Skeletal muscle tissue (tissue), 4 donors: ENCODE data around the gene BTN1A1. TPM values are rescaled to one million over a fixed set of nuclear protein-coding genes. Genes with fewer than 3 reads are reported as not detected.
"Not testable (repeated sequence)": the region's sequence is repeated elsewhere in the genome, so short reads cannot be mapped to it uniquely, and the experiment has no call there.

Source experiments
- H3K27ac ChIP-seq: one replicate; pipeline ENCODE4 v1.7.0; 2013; ENCODE audit warnings: mild to moderate bottlenecking, low read depth, low read length, inconsistent platforms
- H3K27me3 ChIP-seq, 3 donors: one replicate each; pipeline ENCODE4 v1.7.0; 2013; ENCODE audit warnings: low read length in 3 of 3; ENCODE audit not compliant: control insufficient read depth in 3 of 3, insufficient read depth in 3 of 3
- H3K36me3 ChIP-seq, 3 donors: one replicate each; pipeline ENCODE4 v1.7.0; 2013; ENCODE audit warnings: low read length in 3 of 3; ENCODE audit not compliant: control insufficient read depth in 3 of 3, insufficient read depth in 3 of 3
- H3K4me1 ChIP-seq, 3 donors: one replicate each; pipeline ENCODE4 v1.7.0; 2013; ENCODE audit warnings: low read length in 3 of 3, mild to moderate bottlenecking in 3 of 3; ENCODE audit not compliant: control insufficient read depth in 3 of 3, insufficient read depth in 3 of 3
- H3K4me3 ChIP-seq, 3 donors: one replicate each; pipeline ENCODE4 v1.7.0; 2013; ENCODE audit warnings: low read length in 3 of 3
- H3K9ac ChIP-seq, 3 donors: one replicate each; pipeline ENCODE4 v1.7.0; 2013; ENCODE audit warnings: low read length in 3 of 3, mild to moderate bottlenecking in 3 of 3, moderate library complexity in 2 of 3, low read depth in 1 of 3
- H3K9me3 ChIP-seq, 3 donors: one replicate each; pipeline ENCODE4 v1.7.0; 2013; ENCODE audit warnings: low read length in 3 of 3; ENCODE audit not compliant: control insufficient read depth in 3 of 3
- total RNA-seq: library from RNA; depleted of rRNA; stranded (reverse); fragments of >200 nt; gene quantifications from one replicate; pipeline ENCODE4 v1.2.3, GENCODE V29; 2014
- donor health status: Osteomylitis.

BTN1A1 gene
- total RNA-seq, 1 donor from 2014 or later: not detected

DNA sequence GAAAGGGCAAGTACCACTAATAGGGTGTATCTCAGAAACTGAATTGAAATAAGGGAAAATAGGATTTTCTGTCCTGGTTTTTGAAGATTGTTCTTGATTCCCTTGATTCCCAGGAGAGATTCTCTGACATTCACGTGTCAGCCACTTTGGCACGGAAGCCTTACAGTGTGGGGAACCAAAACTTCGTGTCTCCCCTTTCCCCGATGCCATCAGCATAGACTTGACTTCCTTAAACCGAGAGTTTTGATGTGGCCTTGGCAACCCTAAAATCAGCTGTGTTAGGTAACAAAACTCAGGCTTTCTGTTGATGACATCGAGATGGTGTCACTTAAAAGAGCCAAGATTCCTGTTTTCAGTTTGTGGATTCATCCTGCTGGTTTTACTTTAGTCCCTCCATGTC lies 45.5 kb downstream of the BTN1A1 start:
- H3K27ac ChIP-seq: no peak overlapping the region

DNA sequence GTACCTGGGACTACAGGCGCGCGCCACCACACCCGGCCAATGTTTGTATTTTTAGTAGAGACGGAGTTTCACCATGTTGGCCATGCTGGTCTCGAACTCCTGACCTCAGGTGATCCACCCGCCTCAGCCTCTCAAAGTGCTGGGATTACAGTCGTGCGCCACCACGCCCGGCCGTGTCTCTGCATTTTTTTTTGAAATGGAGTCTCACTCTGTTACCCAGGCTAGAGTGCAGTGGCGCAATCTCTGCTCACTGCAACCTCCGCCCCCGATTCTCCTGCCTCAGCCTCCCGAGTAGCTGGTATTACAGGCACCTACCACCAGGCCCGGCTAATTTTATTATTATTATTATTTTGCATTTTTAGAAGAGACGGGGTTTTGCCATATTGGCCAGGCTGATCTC lies 47.3 kb downstream of the BTN1A1 start:
- H3K27ac ChIP-seq, H3K27me3 ChIP-seq, H3K9me3 ChIP-seq, H3K4me3 ChIP-seq, H3K9ac ChIP-seq, H3K4me1 ChIP-seq: not testable (repeated sequence)
- peaks cover 5 to 11% (median 8%) of the 10 kb centered on the region in 3 donors for H3K36me3 ChIP-seq

More for the DNA sequence above, 45.5 kb downstream of the BTN1A1 start:
- Histone ChIP-seq H3K36me3 (peaks cover 7 to 11% (median 9%) of the 10 kb centered on the region in 3 donors), H3K9ac (no peak overlapping the region), H3K4me1 (no peaks in the 10 kb centered on the region), H3K9me3 (no peaks in the 10 kb centered on the region), H3K27me3 (no peaks in the 10 kb centered on the region), H3K4me3 (no peak overlapping the region)

DNA sequence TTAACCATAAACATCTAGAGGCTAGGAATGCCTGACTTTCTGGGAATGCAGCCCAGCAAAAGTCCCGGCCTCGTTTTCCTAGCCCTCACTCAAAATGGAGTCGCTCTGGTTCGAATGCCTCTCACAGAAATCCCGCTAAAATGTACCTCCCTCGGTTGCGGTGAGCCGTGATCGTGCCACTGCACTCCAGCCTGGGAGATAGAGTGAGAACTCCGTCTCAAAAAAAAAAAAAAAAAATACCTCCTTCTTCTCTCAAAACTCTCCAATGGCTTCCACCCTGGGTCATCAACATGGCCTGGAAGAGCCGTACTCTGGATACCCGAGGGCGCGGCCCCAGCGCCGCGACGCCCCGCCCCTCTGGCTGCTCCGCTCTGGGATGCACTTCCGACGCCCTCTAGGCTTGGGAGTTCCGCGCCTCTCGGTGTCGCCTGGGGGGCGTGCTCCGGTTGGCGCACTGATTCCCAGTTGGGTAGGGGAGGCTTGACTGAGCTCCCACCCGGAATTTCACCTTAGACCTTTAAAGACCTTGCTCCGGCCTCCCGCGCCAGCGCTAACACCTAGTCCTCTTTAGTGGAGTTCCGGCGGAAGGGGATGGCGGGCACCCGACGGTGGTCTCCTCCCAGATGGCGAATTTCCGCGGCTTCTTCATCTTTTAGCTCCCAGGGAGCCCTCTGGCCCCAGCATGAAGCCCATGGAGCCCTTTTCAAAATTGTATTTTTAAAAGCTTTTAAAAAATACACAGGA lies 50.3 kb downstream of the BTN1A1 start:
- Histone ChIP-seq H3K4me3 (peak overlapping the region; percentile 62 to 72 (median 69)), H3K9me3 (no peaks in the 10 kb centered on the region), H3K9ac (peak overlapping the region in 2 of 3 donors; percentile 8 to 26), H3K4me1 (peaks cover 4 to 10% (median 8%) of the 10 kb centered on the region in 3 donors), H3K27ac (no peak overlapping the region), H3K36me3 (peaks cover 0 to 5% (median 0%) of the 10 kb centered on the region in 3 donors), H3K27me3 (no peaks in the 10 kb centered on the region)

DNA sequence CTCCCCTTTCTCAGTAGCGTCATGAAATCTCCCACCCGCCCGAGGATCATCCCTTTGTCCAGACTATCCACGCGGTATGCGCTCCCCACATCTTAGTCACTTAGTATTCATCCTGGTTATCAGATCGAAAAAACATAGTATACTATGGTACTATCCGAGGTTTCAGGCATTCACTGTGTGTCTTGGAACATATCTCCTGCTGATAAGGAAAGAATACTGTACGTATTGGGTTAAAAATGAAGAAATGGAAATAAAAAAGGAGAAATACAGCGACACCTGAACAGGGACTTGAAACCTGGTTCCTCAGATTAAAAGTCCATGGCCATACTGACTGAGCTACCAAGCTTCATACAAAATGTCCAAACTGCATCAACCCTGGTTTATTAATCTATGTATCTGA lies 52.1 kb downstream of the BTN1A1 start:
- H3K27ac ChIP-seq: no peak overlapping the region
- H3K9ac ChIP-seq: no peak overlapping the region
- H3K9me3 ChIP-seq: no peaks in the 10 kb centered on the region
- no peaks in the 10 kb centered on the region for H3K36me3 ChIP-seq
- H3K4me1 ChIP-seq: peaks cover 4 to 10% (median 8%) of the 10 kb centered on the region in 3 donors
- no peaks in the 10 kb centered on the region for H3K27me3 ChIP-seq
- H3K4me3 ChIP-seq: no peak overlapping the region

DNA sequence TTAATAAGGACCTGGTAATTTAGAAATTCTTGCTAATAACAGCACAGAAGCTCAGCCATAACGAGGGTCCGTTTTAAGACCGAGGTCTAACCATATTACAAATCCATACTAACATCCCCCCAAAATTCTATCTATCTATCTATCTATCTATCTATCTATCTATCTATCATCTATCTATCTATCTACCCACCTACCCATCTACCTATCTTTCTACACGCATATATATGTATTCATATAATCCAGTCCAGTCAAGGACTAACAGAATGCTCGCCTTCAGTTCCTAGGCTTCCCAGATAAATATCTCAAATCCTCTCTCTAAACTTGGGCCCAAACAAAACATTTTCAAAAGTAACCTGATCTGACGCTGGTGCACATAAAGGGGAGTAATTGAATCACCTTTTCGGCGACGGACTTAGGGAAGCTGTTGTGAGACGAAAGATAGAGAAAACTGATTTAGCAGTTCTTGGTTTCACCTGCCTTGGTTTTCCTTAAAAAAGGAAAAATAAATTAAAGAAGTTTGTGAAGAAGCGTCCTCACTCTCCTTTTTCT lies 52.6 kb downstream of the BTN1A1 start:
- H3K9ac ChIP-seq: peak overlapping the region in 2 of 3 donors; percentile 47 to 51
- peaks cover 4 to 10% (median 8%) of the 10 kb centered on the region in 3 donors for H3K4me1 ChIP-seq
- peak overlapping the region; percentile 82 for H3K27ac ChIP-seq
- H3K27me3 ChIP-seq: no peaks in the 10 kb centered on the region
- H3K36me3 ChIP-seq: no peaks in the 10 kb centered on the region
- no peaks in the 10 kb centered on the region for H3K9me3 ChIP-seq
- H3K4me3 ChIP-seq: peak overlapping the region; percentile 71 to 85 (median 73)

DNA sequence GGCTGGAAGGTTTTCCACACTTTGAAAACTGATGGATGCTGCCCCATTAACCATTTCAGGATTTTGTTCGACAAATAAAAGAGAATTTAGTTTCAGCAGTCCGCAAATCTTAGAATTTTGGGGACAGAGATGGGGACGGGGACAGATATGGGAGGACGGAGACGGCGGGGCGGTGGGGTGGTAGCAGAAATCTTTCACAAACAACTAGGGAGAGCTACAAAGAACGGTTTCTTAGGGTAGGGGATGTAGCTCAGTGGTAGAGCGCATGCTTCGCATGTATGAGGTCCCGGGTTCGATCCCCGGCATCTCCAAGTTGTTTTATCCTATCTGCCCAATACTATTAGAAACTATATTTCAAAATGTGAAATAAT lies 53.1 kb downstream of the BTN1A1 start:
- Histone ChIP-seq H3K4me1 (peaks cover 4 to 10% (median 8%) of the 10 kb centered on the region in 3 donors), H3K27me3 (no peaks in the 10 kb centered on the region), H3K9ac (peak overlapping the region; percentile 60 to 72 (median 69)), H3K9me3 (no peaks in the 10 kb centered on the region), H3K4me3 (peak overlapping the region; percentile 71 to 85 (median 73)), H3K36me3 (no peaks in the 10 kb centered on the region), H3K27ac (peak overlapping the region; percentile 82)

DNA sequence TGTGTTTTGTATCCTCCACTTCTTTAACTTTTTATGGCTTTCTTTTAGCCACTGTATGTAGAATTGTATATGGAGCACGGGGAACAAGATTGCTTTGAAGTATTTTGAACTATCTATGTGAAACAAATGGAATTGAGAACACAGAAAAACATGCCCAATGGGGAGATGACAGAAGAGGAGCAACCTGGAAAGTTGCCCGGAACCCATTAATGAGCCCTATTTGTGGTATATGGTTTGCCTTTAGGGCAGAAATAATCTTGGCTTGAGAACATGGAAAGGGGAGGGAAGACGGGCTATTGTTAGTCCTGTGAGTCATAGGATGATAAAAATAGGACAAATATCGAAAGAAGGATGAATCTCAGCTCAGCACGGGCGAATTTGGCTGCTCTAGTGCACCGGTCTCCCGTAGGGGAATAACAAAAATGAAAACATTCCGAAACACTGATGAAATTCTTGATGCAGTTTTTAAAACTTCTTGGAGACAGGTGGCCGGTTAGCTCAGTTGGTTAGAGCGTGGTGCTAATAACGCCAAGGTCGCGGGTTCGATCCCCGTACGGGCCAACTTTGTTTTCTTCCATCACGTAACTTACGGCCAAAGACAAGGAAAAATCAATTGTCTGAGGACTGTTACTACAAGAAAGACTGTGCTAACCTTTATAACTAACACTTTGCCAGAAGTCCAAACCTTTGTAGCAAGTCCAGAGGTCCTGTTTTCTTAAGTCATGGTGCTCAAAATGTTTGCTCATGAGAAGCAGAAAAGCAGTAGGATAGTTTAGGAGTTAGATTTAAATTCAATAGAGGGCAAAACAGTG lies 53.7 kb downstream of the BTN1A1 start:
- Histone ChIP-seq H3K9me3 (no peaks in the 10 kb centered on the region), H3K36me3 (no peaks in the 10 kb centered on the region), H3K4me3 (peak overlapping the region; percentile 71 to 85 (median 73)), H3K27ac (peak overlapping the region; percentile 82), H3K4me1 (peaks cover 4 to 10% (median 8%) of the 10 kb centered on the region in 3 donors), H3K27me3 (no peaks in the 10 kb centered on the region), H3K9ac (peak overlapping the region; percentile 60 to 72 (median 69))

DNA sequence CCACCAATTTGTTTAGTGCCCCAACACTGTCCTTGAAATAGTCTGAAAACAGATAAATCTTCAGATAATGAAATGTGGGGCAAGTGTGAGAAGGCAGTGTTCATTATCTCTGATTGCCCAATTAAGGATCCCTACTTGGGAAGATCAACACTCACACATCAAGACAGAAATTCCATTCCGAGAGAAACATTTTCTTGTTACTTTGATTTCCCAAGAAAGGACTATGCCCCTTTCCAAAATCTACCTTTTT lies 54.3 kb downstream of the BTN1A1 start:
- H3K27ac ChIP-seq: peak overlapping the region; percentile 82
- peaks cover 4 to 10% (median 8%) of the 10 kb centered on the region in 3 donors for H3K4me1 ChIP-seq
- peak overlapping the region; percentile 55 to 85 (median 71) for H3K4me3 ChIP-seq
- H3K27me3 ChIP-seq: no peaks in the 10 kb centered on the region
- no peaks in the 10 kb centered on the region for H3K36me3 ChIP-seq
- H3K9me3 ChIP-seq: no peaks in the 10 kb centered on the region
- H3K9ac ChIP-seq: peak overlapping the region; percentile 1 to 72 (median 52)

DNA sequence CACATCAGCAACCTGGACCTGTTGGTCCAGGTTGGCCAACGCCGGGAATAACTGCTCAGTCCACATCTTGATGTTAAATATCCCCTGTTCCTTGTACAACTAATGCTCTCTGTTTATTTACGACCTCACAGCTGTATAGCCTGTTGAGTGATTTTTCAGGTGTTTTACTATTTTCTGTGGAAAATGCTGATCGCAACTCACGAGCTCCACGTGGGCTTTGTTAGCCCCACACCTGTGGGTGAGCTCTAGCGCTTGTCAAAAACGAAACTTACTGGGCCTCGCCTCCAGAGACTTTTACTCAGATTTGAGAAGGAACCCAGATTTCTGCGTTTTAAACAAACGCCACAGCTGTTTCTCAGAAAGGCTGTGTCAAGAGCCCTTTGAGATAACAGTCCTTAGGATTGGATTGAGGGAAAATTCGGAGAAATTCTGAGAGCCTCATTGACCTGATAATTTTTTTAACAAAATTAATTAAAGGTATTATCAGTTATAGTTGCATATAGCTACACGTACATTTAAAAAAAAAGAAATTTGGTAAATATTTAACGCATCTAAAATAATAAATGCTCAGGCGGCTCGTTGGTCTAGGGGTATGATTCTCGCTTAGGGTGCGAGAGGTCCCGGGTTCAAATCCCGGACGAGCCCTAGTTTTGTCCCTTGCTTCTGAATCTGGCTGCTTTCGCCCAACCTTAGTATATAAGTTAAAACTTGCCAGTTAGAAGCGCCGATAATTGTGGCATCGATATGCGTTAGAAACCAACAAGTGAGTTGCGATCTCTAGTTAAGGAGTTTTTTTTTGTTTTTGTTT lies 54.8 kb downstream of the BTN1A1 start:
- Histone ChIP-seq H3K27ac (peak overlapping the region; percentile 82), H3K9ac (peak overlapping the region in 1 of 3 donors; percentile 1), H3K9me3 (no peaks in the 10 kb centered on the region), H3K27me3 (no peaks in the 10 kb centered on the region), H3K4me1 (peaks cover 4 to 10% (median 8%) of the 10 kb centered on the region in 3 donors), H3K4me3 (peak overlapping the region; percentile 27 to 85 (median 55)), H3K36me3 (no peaks in the 10 kb centered on the region)
